GM18519 (cell line): Measurements from ENCODE around the gene EVA1A.
"Not testable (repeated sequence)": the region's sequence is repeated elsewhere in the genome, so short reads cannot be mapped to it uniquely, and the experiment has no call there.

Source experiments
- ATAC-seq: cut with Tn5 transposase; IDR thresholded peaks from one replicate; pipeline ENCODE4 v1.9.1; 2021; ENCODE audit warnings: mild to moderate bottlenecking, moderate library complexity; ENCODE audit not compliant: unreplicated experiment, low FRiP score

The EVA1A gene

DNA sequence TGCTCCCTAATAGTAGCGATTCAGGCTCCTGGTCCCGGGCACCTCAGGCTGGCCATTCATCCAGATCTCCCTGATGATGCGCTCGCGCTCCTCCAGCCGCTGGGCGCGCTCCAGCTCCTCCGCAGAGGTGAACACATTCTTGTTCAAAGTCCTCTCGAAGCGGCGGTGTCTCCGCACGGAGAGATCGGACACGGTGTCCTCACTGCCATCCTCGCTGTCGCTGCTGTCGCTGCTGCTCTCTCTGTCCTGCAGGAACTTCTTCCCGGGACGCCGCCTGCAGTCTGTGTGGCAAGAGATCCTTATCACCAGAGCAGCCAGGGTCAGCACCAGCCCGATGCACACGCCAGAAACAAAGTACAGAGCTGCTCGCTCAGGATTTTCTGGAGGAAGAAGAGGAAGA, 67.5 kb downstream of the EVA1A start:
- no peak for ATAC-seq

DNA sequence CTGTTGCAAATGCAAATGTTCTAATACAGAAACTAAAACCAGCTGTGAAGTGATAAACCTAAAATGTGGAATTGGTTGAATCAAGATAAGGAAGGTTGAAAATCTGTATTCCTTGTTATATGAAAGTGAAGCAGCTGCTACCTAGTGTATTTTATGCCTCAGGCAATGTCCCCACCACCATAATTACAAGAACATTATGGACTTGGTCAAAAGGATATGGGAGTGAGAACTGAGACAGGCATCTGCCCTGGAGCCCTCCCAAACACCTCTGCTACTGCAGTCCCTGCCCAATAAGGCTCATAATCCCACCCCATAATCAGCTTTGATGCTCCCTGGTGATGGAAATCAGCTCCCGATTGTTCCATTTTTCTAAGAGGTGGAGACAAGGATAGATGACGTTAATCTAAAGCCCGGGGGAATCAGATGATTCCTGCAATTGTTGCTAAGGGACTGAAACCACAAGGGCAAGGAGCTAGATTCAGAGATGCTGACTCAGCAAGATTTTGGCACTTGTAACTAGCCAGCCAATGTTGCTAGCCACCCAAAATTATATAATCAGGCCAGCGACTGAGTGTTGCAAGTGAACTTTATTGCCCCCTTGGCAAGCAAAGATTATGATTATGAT, 69.5 kb downstream of the EVA1A start:
- ATAC-seq = no peak

DNA sequence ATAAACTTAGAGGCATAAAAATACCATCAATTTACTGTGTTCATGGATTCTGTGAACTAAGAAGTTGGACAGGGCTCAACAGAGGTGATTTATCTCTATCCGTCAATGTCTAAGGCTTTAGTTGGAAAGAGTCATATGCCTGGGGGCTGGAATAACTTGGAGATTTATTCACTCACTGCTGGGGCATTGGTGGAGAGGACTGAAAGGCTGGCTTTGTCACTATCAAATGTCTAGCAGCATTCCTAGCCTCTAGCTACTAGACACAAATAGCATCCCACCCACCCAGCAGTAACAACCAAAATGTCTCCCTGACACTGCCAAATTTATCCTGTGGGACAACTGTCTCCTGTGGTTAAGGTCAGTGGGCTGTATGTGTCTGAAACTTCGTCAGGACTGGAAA, 71.0 kb downstream of the EVA1A start:
- no peak for ATAC-seq

DNA sequence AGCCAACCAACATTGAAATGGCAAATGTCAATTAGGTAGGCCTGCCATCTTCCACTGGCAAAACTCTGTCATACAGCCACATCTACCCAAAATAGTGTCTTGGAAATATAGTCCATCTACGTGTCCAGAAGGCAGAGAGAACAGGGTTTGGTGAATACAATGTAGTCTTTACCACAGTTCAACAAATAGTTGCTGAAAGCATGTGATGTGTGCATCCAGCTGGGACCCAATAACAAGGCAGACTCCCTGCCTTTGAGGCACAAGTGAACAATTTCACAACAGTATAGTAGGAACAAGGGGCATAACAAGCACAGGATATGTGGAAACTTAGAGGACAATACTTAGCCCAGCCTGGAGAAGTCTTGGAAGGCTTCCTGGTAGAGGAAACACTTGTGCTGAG, 72.6 kb downstream of the EVA1A start:
- ATAC-seq = no peak

DNA sequence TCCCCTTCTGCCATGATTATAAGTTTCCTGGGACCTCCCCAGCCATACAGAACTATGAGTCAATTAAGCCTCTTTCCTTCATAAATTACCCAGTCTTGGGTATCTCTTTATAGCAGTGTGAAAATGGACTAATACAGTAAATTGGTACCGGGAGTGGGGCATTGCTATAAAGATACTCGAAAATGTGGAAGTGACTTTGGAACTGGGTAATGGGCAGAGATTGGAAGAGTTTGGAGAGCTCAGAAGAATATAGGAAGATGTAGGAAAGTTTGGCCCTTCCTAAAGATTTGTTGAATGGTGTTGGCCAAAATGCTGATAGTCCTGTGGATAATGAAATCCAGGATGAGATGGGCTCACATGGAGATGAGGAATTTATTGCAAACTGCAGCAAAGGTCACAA, 74.0 kb downstream of the EVA1A start:
- not testable (repeated sequence) for ATAC-seq

DNA sequence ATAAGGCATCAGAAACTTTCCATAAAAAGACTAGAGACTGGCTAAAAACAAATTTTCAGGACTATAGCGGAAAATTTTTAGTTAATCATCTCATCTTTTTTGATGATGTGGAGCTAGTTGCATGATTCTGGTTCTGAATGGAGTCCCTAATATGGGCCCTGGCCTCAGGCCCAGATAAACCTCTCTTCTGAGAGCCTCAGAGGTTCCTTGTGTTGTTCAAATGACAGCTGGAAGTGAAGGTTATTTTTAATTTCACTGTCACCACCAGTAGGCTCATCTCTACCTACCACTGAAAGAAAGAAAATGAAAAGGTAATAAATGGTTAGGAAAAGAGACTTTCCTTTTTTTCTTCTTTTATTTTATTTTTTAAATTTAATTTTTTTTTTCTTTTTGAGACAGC, 75.9 kb downstream of the EVA1A start:
- no peak for ATAC-seq

DNA sequence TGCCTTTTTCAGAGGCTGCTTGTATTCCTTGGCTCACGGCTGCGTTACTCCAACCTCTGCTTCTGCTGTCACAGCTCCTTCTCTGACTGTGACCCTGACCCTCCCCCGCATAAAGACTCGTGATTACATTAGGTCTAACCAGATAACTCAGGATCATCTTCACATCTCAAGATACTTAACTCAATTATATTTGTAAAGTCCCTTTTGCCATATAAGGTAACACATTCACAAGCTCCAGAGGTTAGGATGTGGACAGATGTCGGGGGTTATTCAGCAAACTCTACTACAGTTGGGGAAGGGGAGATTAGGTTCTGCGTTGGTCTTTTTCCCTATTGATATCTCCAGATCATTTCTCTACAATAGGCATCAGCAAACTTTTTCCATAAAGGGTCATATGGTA, 76.9 kb downstream of the EVA1A start:
- no peak for ATAC-seq

DNA sequence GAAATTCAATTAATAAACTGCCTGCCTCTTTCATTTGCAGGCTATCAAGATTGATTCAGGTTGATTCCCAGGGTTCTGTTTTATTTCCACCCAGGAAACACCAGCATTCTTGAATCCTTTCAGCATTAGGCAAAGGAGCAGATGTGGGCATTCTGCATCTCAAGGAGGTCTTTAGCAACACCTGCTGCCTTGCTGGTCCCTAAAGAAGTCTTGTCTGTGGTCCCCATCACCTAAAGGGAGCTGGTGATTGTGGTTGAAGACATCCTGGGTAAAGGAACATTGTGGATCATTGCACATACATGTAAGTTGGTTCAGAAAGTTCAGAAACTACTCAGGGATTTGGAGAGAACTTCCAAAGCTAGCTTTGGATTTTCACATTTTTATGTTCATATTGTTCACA, 78.3 kb downstream of the EVA1A start:
- no peak for ATAC-seq

DNA sequence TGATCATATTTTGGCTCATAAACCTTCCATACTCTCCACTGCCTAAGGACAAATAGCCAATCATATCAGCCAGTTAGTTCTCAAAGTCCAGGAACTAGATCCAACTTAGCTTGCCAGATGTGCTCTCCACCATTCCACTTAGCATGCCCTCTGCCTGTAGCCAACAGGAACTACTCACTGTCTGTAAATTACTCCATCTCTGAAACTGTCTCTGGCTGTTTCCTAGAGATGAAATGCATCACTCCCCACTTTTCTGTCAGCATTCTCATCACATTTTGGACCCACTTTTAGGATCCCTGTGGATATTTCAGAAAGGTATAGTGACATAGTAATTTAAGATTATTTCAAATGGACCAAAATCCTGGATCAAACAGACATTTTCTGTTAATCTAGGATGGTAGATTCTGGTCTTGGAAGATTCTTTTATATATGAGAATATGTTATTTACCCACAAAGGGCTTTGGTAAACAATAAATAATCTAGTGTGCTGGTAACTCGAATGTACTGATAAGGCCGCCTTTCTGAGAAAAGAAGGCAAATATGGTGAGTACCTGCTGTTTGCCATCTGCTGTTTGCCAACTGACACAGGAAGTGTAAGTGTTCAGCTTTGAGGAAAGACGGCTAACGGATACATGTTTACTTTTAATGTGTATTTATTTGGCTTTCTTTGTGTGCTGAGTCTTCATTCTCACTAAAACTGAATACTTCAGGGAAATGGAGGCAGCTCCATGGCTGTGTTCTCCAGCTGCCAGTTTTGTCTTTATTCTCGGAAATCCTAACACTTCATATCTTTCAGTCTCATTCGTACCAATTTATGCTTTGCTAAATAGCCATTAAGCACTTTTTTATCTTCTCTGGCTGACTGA, 79.5 kb downstream of the EVA1A start:
- no peak for ATAC-seq

DNA sequence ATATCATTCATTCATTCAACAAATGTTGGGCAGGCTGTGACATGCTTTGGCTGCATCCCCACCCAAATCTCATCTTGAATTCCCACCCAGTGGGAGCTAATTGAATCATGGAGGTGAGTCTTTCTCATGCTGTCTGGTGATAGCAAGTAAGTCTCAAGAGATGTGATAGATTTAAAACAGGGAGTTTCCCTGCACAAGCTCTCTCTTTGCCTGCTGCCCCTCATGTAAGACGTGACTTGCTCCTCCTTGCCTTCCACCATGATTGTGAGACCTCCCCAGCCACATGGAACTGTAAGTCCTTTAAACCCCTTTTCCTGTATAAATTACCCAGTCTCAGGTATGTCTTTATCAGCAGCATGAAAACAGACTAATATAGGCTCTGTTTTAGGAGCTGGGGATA, 83.0 kb downstream of the EVA1A start:
- ATAC-seq = not testable (repeated sequence)

DNA sequence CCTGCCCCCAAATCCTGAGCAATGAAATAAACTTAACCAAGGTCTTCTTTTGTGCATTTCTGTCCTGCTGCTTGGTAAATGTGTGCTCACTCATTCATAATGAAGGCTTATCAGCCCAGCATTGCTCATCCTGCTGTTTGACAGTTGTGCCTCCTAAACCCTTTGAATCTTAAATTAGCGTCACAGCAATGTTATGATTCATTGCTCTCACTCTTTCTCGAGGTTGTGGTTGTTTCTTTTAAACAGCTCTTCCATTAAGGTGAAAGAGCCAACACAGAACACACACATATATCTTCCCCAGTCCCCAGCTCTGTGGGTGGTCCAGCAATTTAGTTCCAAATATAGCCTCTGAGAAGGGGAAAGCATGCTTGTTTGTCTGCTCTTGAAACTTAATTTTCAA, 84.0 kb downstream of the EVA1A start:
- no peak for ATAC-seq

DNA sequence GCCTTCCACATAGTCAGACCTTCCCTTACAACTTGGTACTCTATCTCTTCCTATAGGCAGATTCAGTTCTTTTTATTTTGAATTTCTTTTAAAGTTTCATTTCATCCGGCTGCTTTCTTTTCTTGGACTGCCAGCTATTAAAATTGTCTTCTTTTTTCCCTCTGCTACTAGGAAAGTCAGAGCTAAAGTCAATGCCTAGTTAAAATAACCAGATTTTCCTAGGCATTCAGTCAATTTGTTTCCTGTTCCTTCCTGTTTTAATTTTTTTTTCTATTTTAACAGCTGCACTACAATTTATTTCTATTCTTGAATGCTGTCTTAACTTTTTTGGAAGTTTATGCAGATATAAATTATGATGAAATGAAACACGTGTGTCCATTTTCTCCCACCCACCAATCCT, 84.8 kb downstream of the EVA1A start:
- ATAC-seq = no peak

DNA sequence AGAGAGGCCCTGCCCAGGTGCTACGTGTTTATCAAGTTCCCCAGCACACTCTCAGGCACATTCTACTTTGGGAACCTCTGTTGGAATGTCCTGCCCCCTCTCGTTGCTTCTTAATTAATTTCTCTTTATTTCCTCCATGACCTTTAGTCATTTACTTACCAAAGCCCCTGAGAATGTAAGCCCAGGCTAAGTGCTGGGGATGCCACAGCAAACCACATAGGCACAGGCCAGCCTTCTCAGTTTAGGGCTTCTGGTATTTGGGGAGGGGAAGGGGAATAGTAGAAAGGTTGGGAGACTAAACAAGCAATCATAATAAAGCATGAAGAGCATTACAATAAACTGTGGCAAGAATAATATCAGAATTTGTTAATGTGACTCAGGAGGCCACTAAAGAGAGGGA, 85.7 kb downstream of the EVA1A start:
- no peak for ATAC-seq

DNA sequence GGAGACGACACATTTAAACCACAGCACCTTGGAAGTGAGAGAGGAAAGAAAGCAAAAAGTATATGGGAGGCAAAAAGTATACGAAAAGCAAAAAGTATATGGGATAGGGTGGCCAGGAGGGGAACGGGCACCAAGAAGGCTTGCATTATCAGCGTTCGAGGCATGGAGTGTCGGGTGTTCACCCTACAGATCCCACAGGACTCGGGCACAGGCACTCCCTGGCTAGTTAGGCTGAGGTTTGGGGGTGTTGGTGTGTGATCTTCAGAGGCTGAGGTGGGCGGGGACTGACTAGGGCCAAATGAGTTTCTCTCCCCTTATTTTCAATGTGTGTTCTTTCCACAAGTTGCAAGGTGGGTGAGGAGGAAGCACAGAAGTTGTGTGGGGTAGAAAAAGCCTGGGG, 86.6 kb downstream of the EVA1A start:
- ATAC-seq = no peak

DNA sequence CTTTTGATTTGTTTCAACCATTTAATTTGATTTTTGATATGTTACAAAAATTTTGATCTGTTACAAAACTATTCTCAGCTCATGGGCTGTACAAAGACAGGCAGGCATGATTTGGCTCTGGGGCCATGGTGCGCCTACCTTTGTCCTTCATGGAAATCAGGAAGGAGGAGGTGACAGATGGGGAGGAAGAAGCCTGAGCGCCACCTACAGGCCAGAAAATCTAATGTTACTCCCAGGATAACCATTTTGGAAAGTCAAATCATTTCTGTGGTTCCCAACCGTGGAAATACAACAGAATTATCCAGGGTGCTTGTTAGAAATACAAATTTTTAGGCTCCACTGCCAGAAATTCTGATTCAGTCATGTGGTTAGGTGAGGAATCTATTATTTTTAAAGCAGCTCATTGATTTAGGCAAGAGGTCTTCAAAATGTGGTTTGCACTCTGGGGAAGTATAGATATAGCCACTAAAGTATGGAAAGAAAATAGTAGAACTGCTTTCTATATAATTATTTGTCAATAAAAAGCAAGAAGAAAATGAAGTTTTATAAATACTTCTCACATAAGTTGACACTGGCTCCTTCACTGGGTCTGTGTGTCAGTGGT, 93.9 kb downstream of the EVA1A start:
- no peak for ATAC-seq

DNA sequence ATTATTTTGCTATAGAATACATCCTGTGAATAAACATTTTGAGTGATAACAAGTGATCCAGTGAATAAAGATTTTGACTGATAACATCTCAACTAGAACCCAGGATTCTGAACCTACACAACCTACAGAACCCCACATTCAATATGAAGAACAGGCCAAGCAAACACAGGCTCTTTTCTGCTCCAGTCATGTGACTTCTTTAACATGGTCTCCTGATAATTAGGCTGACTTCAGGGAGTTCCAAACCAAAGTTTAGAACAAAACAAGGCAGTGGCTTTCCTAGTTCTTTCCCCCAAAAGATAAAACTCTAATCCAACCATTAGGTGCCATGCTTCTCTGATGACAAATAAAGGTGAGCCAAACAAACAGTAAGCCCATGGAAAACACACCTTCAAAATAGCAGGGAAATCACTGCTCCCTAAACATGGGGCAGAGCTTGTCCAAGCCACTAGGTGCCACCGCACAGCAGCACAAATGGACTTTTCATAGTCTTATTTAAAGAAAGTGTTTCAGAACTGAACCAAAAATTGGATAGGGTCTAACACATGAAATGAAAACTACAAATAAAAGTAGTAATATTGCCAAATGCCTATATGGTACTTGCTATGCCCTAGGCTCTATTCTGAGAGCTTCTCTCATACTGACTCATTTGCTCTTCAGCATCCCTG, 95.3 kb downstream of the EVA1A start:
- no peak for ATAC-seq

DNA sequence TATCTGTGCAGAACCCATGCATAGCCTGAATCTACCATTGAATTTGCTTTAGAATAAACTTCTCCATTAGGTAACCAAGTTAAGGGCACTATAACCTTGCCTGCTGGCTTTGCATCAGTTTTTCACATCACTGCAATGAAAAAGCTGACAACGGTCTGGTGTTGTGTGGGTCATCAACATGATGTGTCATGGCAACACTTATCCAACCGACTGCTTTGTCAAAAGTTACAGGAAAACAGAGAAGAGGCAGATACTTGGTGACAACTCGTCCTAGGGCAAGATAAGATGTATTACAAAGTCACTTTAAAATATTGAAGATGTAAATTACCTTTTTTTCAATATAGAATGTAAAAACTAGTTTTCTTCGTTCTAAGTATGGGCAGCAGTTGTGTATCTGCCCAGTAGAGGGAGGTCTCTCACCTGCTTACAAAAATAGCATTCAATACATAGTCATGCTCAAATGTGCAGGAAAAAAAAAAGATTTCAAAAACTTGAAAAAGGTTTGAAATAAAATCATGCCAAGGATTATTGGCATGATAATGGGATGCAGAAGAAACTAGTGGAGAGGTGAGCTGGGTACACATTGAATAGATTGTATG, 96.3 kb downstream of the EVA1A start:
- ATAC-seq = no peak

DNA sequence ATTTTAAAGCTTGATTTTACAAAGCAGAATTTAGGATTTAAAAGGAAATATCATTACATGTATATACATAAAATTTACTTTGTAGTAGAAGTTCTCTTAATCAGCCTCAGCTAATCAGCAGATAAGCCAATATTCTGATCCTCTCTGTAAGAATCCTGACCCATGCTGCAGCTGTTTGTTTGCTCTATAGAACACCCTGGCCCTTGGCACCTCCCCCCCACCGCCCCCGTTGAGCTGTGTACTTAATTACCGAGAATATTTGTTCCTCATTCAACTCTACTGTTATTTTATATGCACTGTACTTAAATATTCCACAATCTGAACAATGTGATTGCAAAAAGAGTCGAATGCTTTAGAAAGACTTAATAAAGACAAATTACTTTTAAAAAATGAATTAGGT, 98.0 kb downstream of the EVA1A start:
- no peak for ATAC-seq

DNA sequence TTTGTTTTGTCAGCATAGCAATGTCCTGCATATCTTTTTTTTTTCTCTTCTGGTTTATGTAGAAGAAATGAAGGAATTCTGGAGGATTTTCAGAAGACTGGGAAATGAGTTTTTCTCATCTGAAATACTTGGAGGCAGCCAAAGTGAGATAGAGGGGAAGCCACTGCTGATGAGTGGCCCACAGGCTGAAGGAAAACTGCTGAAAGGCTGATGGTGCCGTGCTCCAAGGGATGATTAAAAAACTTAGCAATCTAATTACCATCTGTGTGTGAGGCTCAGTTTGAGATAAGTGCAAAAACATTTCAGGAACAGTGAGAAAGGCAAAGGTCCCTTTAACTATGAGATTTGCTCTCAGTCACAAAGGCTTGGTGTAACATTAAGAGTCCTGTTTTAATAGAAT, 98.5 kb downstream of the EVA1A start:
- ATAC-seq = no peak

DNA sequence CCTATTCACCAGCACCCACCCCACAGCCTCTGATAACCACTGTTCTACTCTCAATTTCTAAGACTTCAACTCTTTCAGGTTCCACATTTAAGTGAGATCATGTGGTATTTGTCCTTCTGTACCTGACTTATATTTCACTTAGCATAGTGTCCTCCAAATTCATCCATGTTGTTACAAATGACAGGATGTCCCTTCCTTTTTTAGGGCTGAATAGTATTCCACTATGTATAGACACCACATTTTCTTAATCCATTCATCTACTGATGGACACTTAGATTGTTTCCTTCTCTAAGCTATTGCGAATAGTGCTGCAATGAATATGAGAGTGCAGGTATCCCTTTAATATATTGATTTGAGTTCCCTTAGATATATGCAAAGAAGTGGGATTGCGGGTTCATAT, 100.1 kb downstream of the EVA1A start:
- no peak for ATAC-seq
